B cell (primary cell): Measurements from ENCODE around the gene PRDM11. TPM values are rescaled to one million over a fixed set of nuclear protein-coding genes. Genes with fewer than 3 reads are reported as not detected.
A peak's percentile ranks its signal among the peaks of the same experiment; 100 is the strongest.

Experiments
- ATAC-seq: fragments of 200-7000 bp; cut with Tn5 transposase; one replicate; pipeline ENCODE4 v1.10.0; 2021; ENCODE audit warnings: low read depth, mild to moderate bottlenecking, moderate number of reproducible peaks, moderate library complexity
- CTCF ChIA-PET: fragments of 350-600 bp; sonication (Branson Sonifier 250); formaldehyde crosslinking; loops from one replicate; lab custom pipeline; 2021; ENCODE audit warnings: antibody characterized with exemption, inconsistent platforms; lab: Charles Lee
- POLR2A ChIA-PET: fragments of 350-600 bp; sonication (Branson Sonifier 250); formaldehyde crosslinking; loops from one replicate; lab custom pipeline; 2021; ENCODE audit warnings: antibody characterized with exemption; lab: Charles Lee
- DNase-seq: peaks from one replicate; pipeline ENCODE4 v3.0.0; 2013
- H2AFZ ChIP-seq: 2 replicates; pipeline ENCODE4 v1.6.1; 2012; ENCODE audit warnings: mild to moderate bottlenecking, low read depth, low read length; ENCODE audit not compliant: insufficient read depth, poor library complexity, severe bottlenecking
- H3K27ac ChIP-seq, 2 donors: 1 replicate in 1 of 2; 2 replicates in 1 of 2; pipeline ENCODE4 v1.5.1; 2012 to 2013; ENCODE audit warnings: low read length in 2 of 2, mild to moderate bottlenecking in 2 of 2, moderate library complexity in 1 of 2
- H3K27me3 ChIP-seq, 4 experiments: fragments of 200-600 bp in 1 of 4; sonication (generic) in 1 of 4; replicated peaks in 1 of 4; 1 replicate in 2 of 4; 2 replicates in 2 of 4; pipeline versions ENCODE4 v1.6.1 to v1.7.0; 2013 to 2016; ENCODE audit warnings: low read length in 3 of 4, mild to moderate bottlenecking in 2 of 4, mixed read lengths in 1 of 4, moderate library complexity in 1 of 4; ENCODE audit not compliant: insufficient read depth in 4 of 4, control insufficient read depth in 3 of 4; ENCODE audit errors: control extremely low read depth in 1 of 4
- H3K36me3 ChIP-seq, 2 experiments: replicated peaks in 1 of 2; 1 replicate in 1 of 2; 2 replicates in 1 of 2; pipeline versions ENCODE4 v1.6.1 to v1.7.1; 2013; ENCODE audit warnings: low read length in 1 of 2; ENCODE audit not compliant: insufficient read depth in 2 of 2, control insufficient read depth in 1 of 2; ENCODE audit errors: control extremely low read depth in 1 of 2, extremely low read depth in 1 of 2
- H3K4me1 ChIP-seq, 2 donors: fragments of 200-600 bp in 1 of 2; sonication (generic) in 1 of 2; 1 replicate in 1 of 2; 2 replicates in 1 of 2; pipeline versions ENCODE4 v1.5.1 to v1.6.1; 2013 to 2017; ENCODE audit warnings: low read length in 2 of 2; ENCODE audit not compliant: control insufficient read depth in 2 of 2, insufficient read depth in 2 of 2
- H3K4me2 ChIP-seq: replicated peaks from 2 replicates; pipeline ENCODE3; 2012; ENCODE audit warnings: mild to moderate bottlenecking, low read depth, low read length; ENCODE audit not compliant: poor library complexity, severe bottlenecking
- H3K4me3 ChIP-seq, 5 experiments: fragments of 200-600 bp in 1 of 5; sonication (generic) in 1 of 5; 1 replicate in 3 of 5; 2 replicates in 2 of 5; pipeline versions ENCODE4 v1.5.1 to v1.7.0; 2011 to 2016; ENCODE audit warnings: low read length in 4 of 5, mild to moderate bottlenecking in 4 of 5, low read depth in 2 of 5, control low read depth in 1 of 5, moderate library complexity in 1 of 5; ENCODE audit not compliant: insufficient read depth in 1 of 5; ENCODE audit errors: control extremely low read depth in 1 of 5, extremely low read depth in 1 of 5
- H3K79me2 ChIP-seq: fragments of 200-600 bp; sonication (generic); one replicate; pipeline ENCODE4 v1.6.0; 2016; ENCODE audit warnings: low read length; ENCODE audit not compliant: control insufficient read depth, insufficient read depth
- H3K9ac ChIP-seq: fragments of 200-600 bp; sonication (generic); 2 replicates; pipeline ENCODE4 v1.6.1; 2017; ENCODE audit warnings: mild to moderate bottlenecking, low read length, moderate library complexity
- H3K9me3 ChIP-seq, 3 donors: one replicate each; pipeline versions ENCODE4 v1.6.1 to v1.7.1; 2013; ENCODE audit warnings: low read length in 2 of 3; ENCODE audit not compliant: control insufficient read depth in 2 of 3, insufficient read depth in 1 of 3; ENCODE audit errors: control extremely low read depth in 1 of 3
- H4K20me1 ChIP-seq: 2 replicates; pipeline ENCODE4 v1.6.0; 2012; ENCODE audit warnings: mild to moderate bottlenecking, low read length; ENCODE audit not compliant: insufficient read depth, control insufficient read depth, poor library complexity, severe bottlenecking
- H3K27ac Mint-ChIP-seq: one replicate; pipeline ENCODE4 v1.8.0; 2021; ENCODE audit warnings: mixed read lengths
- H3K27me3 Mint-ChIP-seq: one replicate; pipeline ENCODE4 v1.8.0; 2021; ENCODE audit warnings: mixed read lengths
- H3K4me1 Mint-ChIP-seq: one replicate; pipeline ENCODE4 v1.8.0; 2021; ENCODE audit warnings: mixed read lengths
- H3K4me3 Mint-ChIP-seq: one replicate; pipeline ENCODE4 v1.8.0; 2021; ENCODE audit warnings: mixed read lengths
- H3K9me3 Mint-ChIP-seq: one replicate; pipeline ENCODE4 v1.8.0; 2022; ENCODE audit warnings: mixed read lengths; ENCODE audit not compliant: insufficient read depth
- EZH2 ChIP-seq: IDR thresholded peaks from 2 replicates; pipeline ENCODE4 v1.6.1; 2012; ENCODE audit warnings: borderline replicate concordance, low read depth, mild to moderate bottlenecking, moderate library complexity, low read length; ENCODE audit not compliant: insufficient read depth, poor library complexity, severe bottlenecking
- WGBS: methylation state at CpG from one replicate; pipeline ENCODE4 v1.1.5; 2013; ENCODE audit warnings: missing lambda C conversion rate; ENCODE audit not compliant: insufficient coverage; 5-methylcytosine and 5-hydroxymethylcytosine counted together
- intact Hi-C: fragments of 100-400 bp; cut with micrococcal nuclease; formaldehyde crosslinking; loops from one replicate; pipeline ENCODE4 v1.10.0; 2022
- polyA plus RNA-seq: library from polyadenylated mRNA; depleted of rRNA; stranded (reverse); fragments of >200 nt; gene quantifications from 2 replicates; pipeline ENCODE4 v1.2.3, GENCODE V29; 2012
- total RNA-seq, 2 donors: library from RNA; stranded (reverse); fragments of 120-200 nt in 1 of 2; gene quantifications; 1 replicate in 1 of 2; 2 replicates in 1 of 2; pipeline versions ENCODE4 v1.2.3 to v1.2.4, GENCODE V29; 2013 to 2022
- TF ChIP-seq, protein P1 (sequence below): fragments of 200-600 bp; IDR thresholded peaks from one replicate; pipeline ENCODE4 v1.8.0; 2022; ENCODE audit warnings: antibody characterized with exemption, mild to moderate bottlenecking

Gene PRDM11
- total and polyA plus RNA-seq, 2 donors (not counting 1 experiment from before 2014, with no cell fraction given): 9.5 to 26.2 TPM

DNA sequence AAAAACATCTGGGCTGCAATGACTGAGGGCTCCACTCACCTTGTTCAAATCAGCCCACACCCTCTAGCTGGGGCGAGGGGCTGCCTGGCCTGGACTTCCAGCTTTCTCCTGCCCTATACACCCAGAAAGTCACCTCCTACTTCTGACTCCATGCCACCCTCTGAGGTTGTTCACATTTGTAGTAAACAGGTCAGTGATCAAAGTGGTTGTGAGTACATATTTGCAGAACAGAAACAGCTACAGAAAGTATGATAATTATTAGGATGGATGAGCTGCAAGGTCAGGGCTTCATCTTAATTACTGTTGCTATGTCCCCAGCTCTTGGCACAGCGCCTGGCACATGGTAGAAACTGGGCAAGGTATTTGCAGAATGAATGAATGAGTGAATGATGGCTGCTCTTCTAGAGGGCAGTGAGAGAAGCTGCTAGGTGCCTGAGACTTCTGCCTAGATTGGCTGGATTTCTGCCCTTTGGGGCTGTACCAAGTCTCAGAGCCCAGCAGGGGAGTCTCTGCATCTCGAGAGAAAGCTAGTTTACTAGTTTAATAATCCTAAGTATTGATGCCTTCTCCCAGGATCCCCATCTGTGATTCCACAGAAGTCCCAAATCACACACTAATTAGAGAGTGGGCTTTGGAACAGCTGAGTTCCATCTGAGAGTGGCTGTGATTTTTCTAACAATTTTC lies 103.7 kb downstream of the PRDM11 start:
- H3K4me1 Mint-ChIP-seq: no peaks in the 10 kb centered on the region
- H3K9me3 Mint-ChIP-seq: no peaks in the 10 kb centered on the region
- Histone ChIP-seq H3K4me3 (no peak overlapping the region), H3K27me3 (peaks cover 0 to 3% (median 0%) of the 10 kb centered on the region in 4 experiments), H3K27ac (no peak overlapping the region), H3K9me3 (no peaks in the 10 kb centered on the region), H3K9ac (no peak overlapping the region), H4K20me1 (no peaks in the 10 kb centered on the region), H2AFZ (no peak overlapping the region), H3K4me1 (no peaks in the 10 kb centered on the region), H3K79me2 (no peaks in the 10 kb centered on the region), H3K4me2 (no peak overlapping the region), H3K36me3 (no peaks in the 10 kb centered on the region)
- 73% methylated on average over 1 of the region's 3 CpGs for WGBS
- peaks cover 39% of the 10 kb centered on the region for H3K27me3 Mint-ChIP-seq
- CTCF ChIA-PET: interaction anchor here (0.9 to 1.4 kb wide), 7 partner anchors 9 to 140 kb away, joined by 3 to 4 read pairs (median 3); no protein-coding TSS in a partner anchor
- ATAC-seq (no peak), DNase-seq (no peak)
- intact Hi-C loops: no loop called here
- no peak for TF ChIP-seq EZH2
- TF ChIP-seq, protein P1, sequence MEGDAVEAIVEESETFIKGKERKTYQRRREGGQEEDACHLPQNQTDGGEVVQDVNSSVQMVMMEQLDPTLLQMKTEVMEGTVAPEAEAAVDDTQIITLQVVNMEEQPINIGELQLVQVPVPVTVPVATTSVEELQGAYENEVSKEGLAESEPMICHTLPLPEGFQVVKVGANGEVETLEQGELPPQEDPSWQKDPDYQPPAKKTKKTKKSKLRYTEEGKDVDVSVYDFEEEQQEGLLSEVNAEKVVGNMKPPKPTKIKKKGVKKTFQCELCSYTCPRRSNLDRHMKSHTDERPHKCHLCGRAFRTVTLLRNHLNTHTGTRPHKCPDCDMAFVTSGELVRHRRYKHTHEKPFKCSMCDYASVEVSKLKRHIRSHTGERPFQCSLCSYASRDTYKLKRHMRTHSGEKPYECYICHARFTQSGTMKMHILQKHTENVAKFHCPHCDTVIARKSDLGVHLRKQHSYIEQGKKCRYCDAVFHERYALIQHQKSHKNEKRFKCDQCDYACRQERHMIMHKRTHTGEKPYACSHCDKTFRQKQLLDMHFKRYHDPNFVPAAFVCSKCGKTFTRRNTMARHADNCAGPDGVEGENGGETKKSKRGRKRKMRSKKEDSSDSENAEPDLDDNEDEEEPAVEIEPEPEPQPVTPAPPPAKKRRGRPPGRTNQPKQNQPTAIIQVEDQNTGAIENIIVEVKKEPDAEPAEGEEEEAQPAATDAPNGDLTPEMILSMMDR: no peak
- POLR2A ChIA-PET: no interaction called here
- no peak overlapping the region for H3K4me3 Mint-ChIP-seq
- no peak overlapping the region for H3K27ac Mint-ChIP-seq

DNA sequence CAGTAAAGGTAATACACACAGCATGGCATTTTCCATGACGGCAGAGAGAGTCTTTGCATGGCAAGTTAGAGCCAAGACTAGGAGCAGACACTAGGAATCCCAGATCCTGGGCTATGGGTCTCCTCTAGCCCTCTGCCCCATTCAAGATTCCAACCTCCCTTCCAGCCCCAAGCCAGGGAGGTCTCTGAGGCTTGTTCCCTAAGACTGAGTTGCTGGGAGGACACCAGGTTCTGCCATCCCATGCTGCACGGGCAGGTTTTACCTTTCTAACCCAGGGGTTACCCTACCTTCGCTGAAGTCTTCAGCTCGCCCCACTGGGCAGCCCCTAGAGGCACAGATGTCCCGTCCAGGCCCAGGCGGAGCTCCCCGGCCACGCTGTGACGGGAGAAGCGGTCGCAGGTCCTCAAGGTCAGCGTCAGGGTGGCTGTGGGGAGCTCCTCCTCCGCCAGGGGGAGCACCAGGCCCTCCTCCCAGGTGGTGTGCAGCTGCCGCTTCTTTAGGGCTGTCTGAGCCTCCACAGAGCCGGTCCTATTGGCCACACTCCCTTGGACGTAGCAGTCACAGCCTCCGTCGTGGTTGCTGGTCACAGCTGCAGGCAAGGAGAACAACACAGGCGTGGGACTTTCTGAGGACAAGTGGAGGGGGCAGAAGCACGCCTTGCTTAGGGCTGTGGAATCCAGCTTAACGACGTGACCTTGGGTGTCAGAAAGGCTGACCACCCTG lies 105.9 kb downstream of the PRDM11 start:
- Histone ChIP-seq H3K9ac (no peak overlapping the region), H3K4me1 (no peaks in the 10 kb centered on the region), H3K27ac (no peak overlapping the region), H4K20me1 (no peaks in the 10 kb centered on the region), H3K4me3 (no peak overlapping the region), H3K4me2 (no peak overlapping the region), H3K9me3 (no peaks in the 10 kb centered on the region), H3K27me3 (peaks cover 0 to 3% (median 0%) of the 10 kb centered on the region in 4 experiments), H3K36me3 (no peaks in the 10 kb centered on the region), H2AFZ (no peak overlapping the region), H3K79me2 (no peaks in the 10 kb centered on the region)
- TF ChIP-seq EZH2: no peak
- TF ChIP-seq, protein P1: peak; percentile 44
- ChIA-PET CTCF (interaction anchor here (1.0 to 1.6 kb wide), 3 partner anchors 79 to 142 kb away, joined by 3 to 6 read pairs (median 5); no protein-coding TSS in a partner anchor), POLR2A (no interaction called here)
- Mint-ChIP-seq H3K9me3 (no peaks in the 10 kb centered on the region), H3K4me3 (no peak overlapping the region), H3K27ac (no peak overlapping the region), H3K27me3 (peaks cover 48% of the 10 kb centered on the region), H3K4me1 (no peaks in the 10 kb centered on the region)
- peak; percentile 34 for DNase-seq
- ATAC-seq: peak; percentile 28
- 51% methylated on average over 22 of the region's 22 CpGs for WGBS
- intact Hi-C loops: no loop called here
